ENCODE data around the gene LRRC25.
A peak's percentile ranks its signal among the peaks of the same experiment; 100 is the strongest.

LRRC25 gene

GRCh38 chr19:18397242-18398202, at the start of gene LRRC25:
LRRC25 (minus strand) TSS chr19:18397622; CDS start chr19:18396963, 659 bp downstream.
- DNase-seq, result no peak

GRCh38 chr19:18446811-18447359, 49.5 kb upstream of the LRRC25 start:
- DNase-seq, result no peak

GRCh38 chr19:18446145-18446810, 48.9 kb upstream of the LRRC25 start:
- DNase-seq, result no peak

GRCh38 chr19:18445262-18445948, 48.0 kb upstream of the LRRC25 start:
- DNase-seq, result no peak

GRCh38 chr19:18444513-18444912, 47.1 kb upstream of the LRRC25 start:
- DNase-seq, result no peak

- no peak for DNase-seq
Measured at GRCh38 chr19:18443831-18444230, 46.4 kb upstream of the LRRC25 start.

GRCh38 chr19:18443406-18443805, 46.0 kb upstream of the LRRC25 start:
- no peak for DNase-seq

- no peak for DNase-seq
Measured at GRCh38 chr19:18442941-18443340, 45.5 kb upstream of the LRRC25 start.

- DNase-seq, result no peak
Measured at GRCh38 chr19:18441804-18442788, 44.7 kb upstream of the LRRC25 start.

GRCh38 chr19:18440936-18441803, 43.7 kb upstream of the LRRC25 start:
- no peak for DNase-seq

GRCh38 chr19:18440415-18440877, 43.0 kb upstream of the LRRC25 start:
- no peak for DNase-seq

GRCh38 chr19:18439910-18440237, 42.5 kb upstream of the LRRC25 start:
- DNase-seq, result no peak

- DNase-seq, result no peak
Measured at GRCh38 chr19:18439025-18439909, 41.8 kb upstream of the LRRC25 start.

GRCh38 chr19:18438331-18439024, 41.1 kb upstream of the LRRC25 start:
- no peak for DNase-seq

- DNase-seq, result peak; percentile 52
Measured at GRCh38 chr19:18437491-18438330, 40.3 kb upstream of the LRRC25 start, which contains the start of gene ISYNA1. ISYNA1 (minus strand) TSS chr19:18438133; CDS start chr19:18437979, 154 bp downstream.

- peak; percentile 89 for DNase-seq
Measured at GRCh38 chr19:18436671-18437490, 39.5 kb upstream of the LRRC25 start.

All from NCI-H1105 treated with DMSO at 0.1 percent for 48 hours (cell line).